Tibial nerve (tissue), 4 donors: ENCODE measurements around the gene GPR137B. TPM values are rescaled to one million over a fixed set of nuclear protein-coding genes. Genes with fewer than 3 reads are reported as not detected.

Experiments used
- DNase-seq, 2 donors: peaks; one replicate each; pipeline ENCODE4 v3.0.0-alpha.2; 2019; ENCODE audit warnings: low spot score in 2 of 2
- H3K27ac ChIP-seq, 4 donors: fragments of 200-600 bp; sonication (generic) in 3 of 4; one replicate each; pipeline ENCODE4 v1.5.1; 2017 to 2019; ENCODE audit warnings: mild to moderate bottlenecking in 1 of 4
- H3K27me3 ChIP-seq, 2 donors: fragments of 200-600 bp; sonication (generic) in 1 of 2; one replicate each; pipeline versions ENCODE4 v1.5.1 to v1.6.0; 2017 to 2019
- H3K36me3 ChIP-seq, 3 donors: fragments of 200-600 bp; sonication (generic); one replicate each; pipeline ENCODE4 v1.5.1; 2018 to 2019
- H3K4me1 ChIP-seq, 4 donors: fragments of 200-600 bp; sonication (generic) in 3 of 4; one replicate each; pipeline ENCODE4 v1.5.1; 2017 to 2019
- H3K4me3 ChIP-seq, 4 donors: fragments of 200-600 bp; sonication (generic) in 3 of 4; one replicate each; pipeline ENCODE4 v1.5.1; 2017 to 2019; ENCODE audit warnings: mild to moderate bottlenecking in 1 of 4, moderate library complexity in 1 of 4
- H3K9me3 ChIP-seq, 4 donors: fragments of 200-600 bp; sonication (generic) in 3 of 4; one replicate each; pipeline ENCODE4 v1.5.1; 2017 to 2019
- CTCF ChIP-seq, 5 experiments: fragments of 200-600 bp in 3 of 5; fragments of 450-650 bp in 2 of 5; sonication (generic) in 3 of 5; IDR thresholded peaks; one replicate each; pipeline ENCODE4 v1.5.1; 2016 to 2019; ENCODE audit warnings: antibody characterized with exemption in 5 of 5, mild to moderate bottlenecking in 3 of 5, moderate library complexity in 2 of 5
- EP300 ChIP-seq, 2 donors: sonication (generic); formaldehyde crosslinking; IDR thresholded peaks; one replicate each; pipeline ENCODE4 v1.6.1; 2017; ENCODE audit warnings: antibody characterized with exemption in 2 of 2, mild to moderate bottlenecking in 1 of 2
- POLR2A ChIP-seq, 2 donors: fragments of 450-650 bp; IDR thresholded peaks; one replicate each; pipeline ENCODE4 v1.6.1; 2017; ENCODE audit warnings: antibody characterized with exemption in 2 of 2, mild to moderate bottlenecking in 2 of 2, moderate library complexity in 2 of 2
- WGBS, 2 donors: methylation state at CpG; one replicate each; pipeline ENCODE4 v1.1.5; 2018; 5-methylcytosine and 5-hydroxymethylcytosine counted together
- total RNA-seq, 4 donors: library from RNA; depleted of rRNA; stranded (reverse); fragments of >200 nt; gene quantifications; one replicate each; pipeline ENCODE4 v1.1.0, GENCODE V29; 2016

The GPR137B gene
- total RNA-seq, 4 donors from 2014 or later, result 51.1 to 94.8 (median 74.0) TPM

GRCh38 chr1:236165238-236165981 is 23.1 kb downstream of the GPR137B start:
- DNase-seq, result no peak
- Histone ChIP-seq H3K4me1 (peaks cover 0 to 40% (median 9%) of the 10 kb centered on the region in 4 donors), H3K36me3 (peaks cover 0 to 41% (median 0%) of the 10 kb centered on the region in 3 donors), H3K27me3 (no peaks in the 10 kb centered on the region), H3K27ac (peak overlapping the region in 1 of 4 donors; percentile 36), H3K4me3 (no peak overlapping the region), H3K9me3 (peaks cover 0 to 25% (median 0%) of the 10 kb centered on the region in 4 donors)
- no peak for TF ChIP-seq CTCF (IDR thresholded peaks at IDR 0.05)
- no peak for TF ChIP-seq EP300 (IDR thresholded peaks at IDR 0.05)
- no peak for TF ChIP-seq POLR2A (IDR thresholded peaks at IDR 0.05)
- 87 to 92% methylated on average over 10 of the region's 10 CpGs for WGBS, 2 donors

- Histone ChIP-seq H3K36me3 (peaks cover 0 to 35% (median 0%) of the 10 kb centered on the region in 3 donors), H3K4me1 (peaks cover 0 to 39% (median 9%) of the 10 kb centered on the region in 4 donors), H3K4me3 (no peak overlapping the region), H3K27ac (peak overlapping the region in 1 of 4 donors; percentile 37), H3K27me3 (no peaks in the 10 kb centered on the region), H3K9me3 (peaks cover 0 to 19% (median 0%) of the 10 kb centered on the region in 4 donors)
- WGBS, 2 donors, result 37 to 41% methylated on average over 6 of the region's 6 CpGs
- DNase-seq, result no peak
- TF ChIP-seq EP300 (IDR thresholded peaks at IDR 0.05) (no peak), CTCF (IDR thresholded peaks at IDR 0.05) (no peak), POLR2A (IDR thresholded peaks at IDR 0.05) (no peak)
These were observed 23.7 kb downstream of the GPR137B start for GRCh38 chr1:236166041-236166440.

- peak overlapping the region in 1 of 4 donors; percentile 29 for H3K27ac ChIP-seq
- WGBS, 2 donors, result 87% methylated on average over 7 of the region's 7 CpGs
- no peak for DNase-seq
- H3K4me3 ChIP-seq, result no peak overlapping the region
- peaks cover 0 to 8% (median 0%) of the 10 kb centered on the region in 4 donors for H3K9me3 ChIP-seq
- H3K4me1 ChIP-seq, result peaks cover 0 to 39% (median 9%) of the 10 kb centered on the region in 4 donors
- H3K36me3 ChIP-seq, result peaks cover 0 to 26% (median 0%) of the 10 kb centered on the region in 3 donors
- no peaks in the 10 kb centered on the region for H3K27me3 ChIP-seq
- TF ChIP-seq CTCF (IDR thresholded peaks at IDR 0.05) (no peak), POLR2A (IDR thresholded peaks at IDR 0.05) (no peak), EP300 (IDR thresholded peaks at IDR 0.05) (no peak)
These were observed 24.8 kb downstream of the GPR137B start for GRCh38 chr1:236167154-236167553.

- Histone ChIP-seq H3K27me3 (no peaks in the 10 kb centered on the region), H3K4me1 (peaks cover 0 to 39% (median 9%) of the 10 kb centered on the region in 4 donors), H3K4me3 (no peak overlapping the region), H3K36me3 (peaks cover 0 to 22% (median 0%) of the 10 kb centered on the region in 3 donors), H3K27ac (peak overlapping the region in 1 of 4 donors; percentile 29), H3K9me3 (peaks cover 0 to 3% (median 0%) of the 10 kb centered on the region in 4 donors)
- no peak for TF ChIP-seq POLR2A (IDR thresholded peaks at IDR 0.05)
- no peak for TF ChIP-seq CTCF (IDR thresholded peaks at IDR 0.05)
- DNase-seq, result no peak
- WGBS, 2 donors, result 76 to 80% methylated on average over 4 of the region's 4 CpGs
These were observed 25.2 kb downstream of the GPR137B start for GRCh38 chr1:236167578-236167977.

- peak; percentile 32 to 54 for DNase-seq
- Histone ChIP-seq H3K27ac (peak overlapping the region in 1 of 4 donors; percentile 38), H3K4me3 (no peak overlapping the region), H3K36me3 (peaks cover 0 to 13% (median 0%) of the 10 kb centered on the region in 3 donors), H3K9me3 (no peaks in the 10 kb centered on the region), H3K4me1 (peaks cover 0 to 36% (median 9%) of the 10 kb centered on the region in 4 donors), H3K27me3 (no peaks in the 10 kb centered on the region)
- TF ChIP-seq EP300 (IDR thresholded peaks at IDR 0.05) (peak in 1 of 2 donors; percentile 75), CTCF (IDR thresholded peaks at IDR 0.05) (no peak), POLR2A (IDR thresholded peaks at IDR 0.05) (no peak)
- WGBS, 2 donors, result 58 to 64% methylated on average over 9 to 10 of the region's 10 CpGs
These were observed 26.5 kb downstream of the GPR137B start for GRCh38 chr1:236168716-236169429.
